Upper lobe of left lung (tissue), 6 donors: ENCODE data around the gene AMZ1. TPM values are rescaled to one million over a fixed set of nuclear protein-coding genes. Genes with fewer than 3 reads are reported as not detected.
"Not testable (repeated sequence)": the region's sequence is repeated elsewhere in the genome, so short reads cannot be mapped to it uniquely, and the experiment has no call there.

Source experiments
- ATAC-seq, 2 donors: fragments of 200-7000 bp; cut with Tn5 transposase; one replicate each; pipeline ENCODE4 v1.9.1; 2022; ENCODE audit warnings: mild to moderate bottlenecking in 2 of 2, moderate library complexity in 2 of 2; ENCODE audit not compliant: low FRiP score in 2 of 2
- DNase-seq, 2 donors: peaks; one replicate each; pipeline ENCODE4 v3.0.0-alpha.2; 2019 to 2020
- H3K27ac ChIP-seq, 4 donors: fragments of 200-600 bp; sonication (generic); one replicate each; pipeline ENCODE4 v1.5.1; 2016 to 2019
- H3K27me3 ChIP-seq, 4 donors: fragments of 200-600 bp; sonication (generic); one replicate each; pipeline ENCODE4 v1.5.1; 2017 to 2019
- H3K36me3 ChIP-seq, 4 donors: fragments of 200-600 bp; sonication (generic); one replicate each; pipeline ENCODE4 v1.5.1; 2016 to 2019
- H3K4me1 ChIP-seq, 4 donors: fragments of 200-600 bp; sonication (generic); one replicate each; pipeline ENCODE4 v1.5.1; 2018 to 2019
- H3K4me3 ChIP-seq, 4 donors: fragments of 200-600 bp; sonication (generic); one replicate each; pipeline ENCODE4 v1.5.1; 2017 to 2019; ENCODE audit warnings: mild to moderate bottlenecking in 2 of 4, moderate library complexity in 1 of 4
- H3K9me3 ChIP-seq, 4 donors: fragments of 200-600 bp; sonication (generic); one replicate each; pipeline ENCODE4 v1.5.1; 2018 to 2019
- EP300 ChIP-seq, 4 donors: sonication (generic); formaldehyde crosslinking; IDR thresholded peaks; one replicate each; pipeline ENCODE4 v1.5.1; 2017; ENCODE audit warnings: antibody characterized with exemption in 4 of 4, control low read depth in 2 of 4
- POLR2A ChIP-seq, 4 donors: fragments of 450-650 bp; IDR thresholded peaks; one replicate each; pipeline ENCODE4 v1.5.1; 2016 to 2017; ENCODE audit warnings: antibody characterized with exemption in 4 of 4, mild to moderate bottlenecking in 2 of 4
- POLR2AphosphoS5 ChIP-seq, 2 donors: sonication (generic); formaldehyde crosslinking; IDR thresholded peaks; one replicate each; pipeline ENCODE4 v1.5.1; 2017; ENCODE audit warnings: antibody characterized with exemption in 2 of 2
- WGBS, 2 donors: methylation state at CpG; one replicate each; pipeline ENCODE4 v1.1.5; 2017 to 2018; 5-methylcytosine and 5-hydroxymethylcytosine counted together
- total RNA-seq, 6 donors: library from RNA; depleted of rRNA in 4 of 6; stranded (reverse); fragments of >200 nt in 4 of 6; gene quantifications; one replicate each; pipeline versions ENCODE4 v1.1.0 to v1.2.1, GENCODE V29; 2016 to 2021
- TF ChIP-seq, protein P1 (sequence below), 6 experiments: fragments of 450-650 bp in 4 of 6; fragments of 200-600 bp in 2 of 6; sonication (generic) in 2 of 6; IDR thresholded peaks; one replicate each; pipeline ENCODE4 v1.5.1; 2016 to 2019; ENCODE audit warnings: antibody characterized with exemption in 6 of 6
- donor health status: DM: no; HTN: no; CAD: no; lungs with moderate emphysema.
- donor health status: DM: no; HTN: yes; CAD: no; lungs with severe emphysema.

The AMZ1 gene
- total RNA-seq, 6 donors from 2014 or later = 0.30 to 16.6 (median 5.3) TPM

GRCh38 chr7:2670720-2671391, 17.1 kb upstream of the AMZ1 start:
- peak; percentile 71 to 87 for ATAC-seq

DNA sequence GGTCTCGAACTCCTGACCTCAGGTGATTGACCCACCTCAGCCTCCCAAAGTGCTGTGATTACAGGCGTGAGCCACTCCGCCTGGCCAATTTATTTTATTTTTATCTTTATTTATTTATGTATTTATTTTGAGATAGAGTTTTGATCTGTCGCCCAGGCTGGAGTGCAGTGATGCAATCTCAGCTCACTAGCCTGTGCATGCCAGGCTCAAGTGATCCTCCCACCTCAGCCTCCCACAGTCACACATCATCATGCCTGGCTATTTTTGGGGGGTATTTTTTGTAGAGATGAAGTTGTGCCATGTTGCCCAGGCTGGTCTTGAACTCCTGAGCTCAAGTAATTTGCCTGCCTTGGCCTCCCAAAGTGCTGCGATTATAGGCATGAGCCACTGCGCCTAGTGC, 14.8 kb upstream of the AMZ1 start:
- H3K27me3 ChIP-seq, H3K36me3 ChIP-seq, H3K27ac ChIP-seq, H3K9me3 ChIP-seq, DNase-seq, H3K4me1 ChIP-seq, H3K4me3 ChIP-seq, ATAC-seq: not testable (repeated sequence)
- WGBS, 2 donors = 61 to 71% methylated on average over 6 of the region's 6 CpGs

More at GRCh38 chr7:2670720-2671391, 17.1 kb upstream of the AMZ1 start:
- Histone ChIP-seq H3K4me3 (no peak overlapping the region), H3K27ac (no peak overlapping the region), H3K36me3 (no peaks in the 10 kb centered on the region), H3K4me1 (peaks cover 4 to 11% (median 6%) of the 10 kb centered on the region in 4 donors), H3K27me3 (no peaks in the 10 kb centered on the region), H3K9me3 (no peaks in the 10 kb centered on the region)
- peak; percentile 63 to 94 for DNase-seq
- TF ChIP-seq, protein P1, sequence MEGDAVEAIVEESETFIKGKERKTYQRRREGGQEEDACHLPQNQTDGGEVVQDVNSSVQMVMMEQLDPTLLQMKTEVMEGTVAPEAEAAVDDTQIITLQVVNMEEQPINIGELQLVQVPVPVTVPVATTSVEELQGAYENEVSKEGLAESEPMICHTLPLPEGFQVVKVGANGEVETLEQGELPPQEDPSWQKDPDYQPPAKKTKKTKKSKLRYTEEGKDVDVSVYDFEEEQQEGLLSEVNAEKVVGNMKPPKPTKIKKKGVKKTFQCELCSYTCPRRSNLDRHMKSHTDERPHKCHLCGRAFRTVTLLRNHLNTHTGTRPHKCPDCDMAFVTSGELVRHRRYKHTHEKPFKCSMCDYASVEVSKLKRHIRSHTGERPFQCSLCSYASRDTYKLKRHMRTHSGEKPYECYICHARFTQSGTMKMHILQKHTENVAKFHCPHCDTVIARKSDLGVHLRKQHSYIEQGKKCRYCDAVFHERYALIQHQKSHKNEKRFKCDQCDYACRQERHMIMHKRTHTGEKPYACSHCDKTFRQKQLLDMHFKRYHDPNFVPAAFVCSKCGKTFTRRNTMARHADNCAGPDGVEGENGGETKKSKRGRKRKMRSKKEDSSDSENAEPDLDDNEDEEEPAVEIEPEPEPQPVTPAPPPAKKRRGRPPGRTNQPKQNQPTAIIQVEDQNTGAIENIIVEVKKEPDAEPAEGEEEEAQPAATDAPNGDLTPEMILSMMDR (IDR thresholded peaks at IDR 0.05) = peak; percentile 78 to 87 (median 86)
- TF ChIP-seq EP300 (IDR thresholded peaks at IDR 0.05) = no peak
- WGBS, 2 donors = 23 to 38% methylated on average over 13 to 24 of the region's 25 CpGs

DNA sequence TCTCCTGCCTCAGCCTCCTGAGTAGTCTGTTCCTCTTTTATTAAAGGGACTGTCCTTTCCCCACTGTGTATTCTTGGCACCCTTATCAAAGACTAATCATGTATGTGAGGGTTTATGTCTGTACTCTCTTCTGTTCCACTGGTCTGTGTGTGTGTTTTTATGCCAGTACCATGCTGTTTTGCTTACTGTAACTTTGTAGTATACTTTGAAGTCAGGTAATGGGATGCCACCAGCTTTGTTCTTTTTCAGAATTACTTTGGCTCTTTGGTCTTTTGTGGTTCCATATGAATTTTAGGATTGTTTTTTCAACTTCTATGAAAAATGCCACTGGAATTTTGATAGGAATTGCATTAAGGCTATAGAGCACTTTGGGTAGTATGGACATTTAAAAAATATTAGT, 14.1 kb upstream of the AMZ1 start:
- Histone ChIP-seq H3K4me3 (no peak overlapping the region), H3K4me1 (peaks cover 4 to 7% (median 6%) of the 10 kb centered on the region in 4 donors), H3K27ac (no peak overlapping the region), H3K27me3 (no peaks in the 10 kb centered on the region), H3K36me3 (no peaks in the 10 kb centered on the region), H3K9me3 (no peaks in the 10 kb centered on the region)
- DNase-seq = no peak
- ATAC-seq = no peak
- TF ChIP-seq, protein P1 (IDR thresholded peaks at IDR 0.05) = no peak
- TF ChIP-seq POLR2AphosphoS5 (IDR thresholded peaks at IDR 0.05) = no peak
- no peak for TF ChIP-seq POLR2A (IDR thresholded peaks at IDR 0.05)
- TF ChIP-seq EP300 (IDR thresholded peaks at IDR 0.05) = no peak

DNA sequence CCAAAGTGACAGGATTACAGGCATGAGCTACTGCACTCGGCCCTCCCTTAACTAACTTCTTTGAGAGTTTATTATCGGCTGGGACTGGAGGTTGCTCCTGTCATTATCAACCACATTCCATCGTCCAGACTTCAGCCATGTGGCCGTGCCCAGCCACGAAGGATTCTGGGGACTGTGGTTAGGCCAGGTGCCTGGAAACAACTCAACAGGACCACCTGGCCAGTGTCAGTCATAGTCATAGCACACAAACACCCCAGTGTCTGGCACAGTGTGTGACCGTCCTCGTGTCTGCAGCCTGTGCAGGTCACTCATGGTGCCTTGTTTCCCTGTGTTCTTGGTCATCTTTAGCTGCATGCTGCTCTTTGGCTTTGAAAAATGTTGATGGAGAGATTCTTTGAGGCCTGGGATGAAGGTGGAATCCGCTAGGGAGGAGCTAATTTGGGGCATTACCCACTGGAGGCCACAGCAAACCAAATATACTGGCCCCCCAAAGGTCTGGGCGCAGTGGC, 12.7 kb upstream of the AMZ1 start:
- no peak overlapping the region for H3K4me3 ChIP-seq
- WGBS, 2 donors = 68 to 73% methylated on average over 7 to 9 of the region's 9 CpGs
- no peaks in the 10 kb centered on the region for H3K9me3 ChIP-seq
- no peaks in the 10 kb centered on the region for H3K36me3 ChIP-seq
- H3K4me1 ChIP-seq = peaks cover 4 to 7% (median 6%) of the 10 kb centered on the region in 4 donors
- no peaks in the 10 kb centered on the region for H3K27me3 ChIP-seq
- no peak overlapping the region for H3K27ac ChIP-seq
- DNase-seq = no peak
- no peak for ATAC-seq
- TF ChIP-seq EP300 (IDR thresholded peaks at IDR 0.05) = no peak
- TF ChIP-seq POLR2AphosphoS5 (IDR thresholded peaks at IDR 0.05) = no peak

GRCh38 chr7:2676576-2676975, 11.4 kb upstream of the AMZ1 start:
- H3K27ac ChIP-seq, H3K36me3 ChIP-seq, H3K4me3 ChIP-seq, H3K27me3 ChIP-seq, H3K4me1 ChIP-seq, ATAC-seq, H3K9me3 ChIP-seq, DNase-seq: not testable (repeated sequence)
- WGBS, 2 donors = 92% methylated on average over 6 of the region's 8 CpGs; no CpG with 5 or more reads in 1 of the 2 donors

DNA sequence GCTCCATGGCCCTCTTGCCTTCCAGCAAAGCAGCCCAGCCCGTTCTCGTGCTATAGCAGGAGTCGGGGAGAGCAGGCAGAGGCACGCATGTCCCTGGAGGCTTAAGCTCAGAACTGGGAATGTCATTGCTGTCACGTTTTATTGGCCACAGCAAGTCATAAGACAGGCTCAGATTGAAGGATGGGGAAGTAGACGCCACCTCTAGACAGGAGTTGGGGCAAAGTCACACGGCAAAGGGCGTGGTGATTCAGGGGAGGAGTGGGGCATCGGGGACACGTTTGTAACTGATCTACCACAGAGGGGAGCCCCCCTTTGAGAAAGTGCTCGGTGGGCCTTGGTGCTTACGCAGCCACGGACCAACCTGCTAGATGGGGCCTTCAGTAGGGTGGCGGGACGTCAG, 9.5 kb upstream of the AMZ1 start:
- H3K27ac ChIP-seq, ATAC-seq: not testable (repeated sequence)

GRCh38 chr7:2679135-2680127, 8.6 kb upstream of the AMZ1 start:
- 80 to 89% methylated on average over 18 to 61 of the region's 64 CpGs for WGBS, 2 donors

More for the DNA sequence above, 9.5 kb upstream of the AMZ1 start:
- not testable (repeated sequence) for H3K4me1 ChIP-seq, H3K36me3 ChIP-seq, DNase-seq, H3K27me3 ChIP-seq, H3K4me3 ChIP-seq, H3K9me3 ChIP-seq
- WGBS, 2 donors = 80 to 84% methylated on average over 7 to 13 of the region's 15 CpGs

More at GRCh38 chr7:2679135-2680127, 8.6 kb upstream of the AMZ1 start:
- ATAC-seq, H3K27ac ChIP-seq, H3K36me3 ChIP-seq, H3K4me1 ChIP-seq, H3K9me3 ChIP-seq, H3K27me3 ChIP-seq, H3K4me3 ChIP-seq: not testable (repeated sequence)
- peak in 1 of 2 donors; percentile 67 for DNase-seq
